SU-DHL-6 (cell line): ENCODE data around the gene SNAPC3.

Experiments
- CTCF ChIP-seq: fragments of 200-600 bp; sonication (generic); IDR thresholded peaks from one replicate; pipeline ENCODE4 v1.5.1; 2017; ENCODE audit warnings: antibody characterized with exemption, mild to moderate bottlenecking, low read length, moderate library complexity; ENCODE audit not compliant: insufficient read depth, poor library complexity, severe bottlenecking
- EZH2phosphoT487 ChIP-seq: fragments of 200-600 bp; sonication (generic), shearing (Covaris generic); conservative IDR thresholded peaks from 2 replicates; pipeline ENCODE4 v1.6.1; 2018; ENCODE audit warnings: mild to moderate bottlenecking, antibody characterized with exemption, low read length, moderate library complexity, mixed read lengths

GRCh38 chr9:15461056-15461455 lies 38.4 kb downstream of the SNAPC3 start:
- no peak for TF ChIP-seq CTCF
- no peak for TF ChIP-seq EZH2phosphoT487
